Lung (tissue), 12 donors: ENCODE results near the gene SYTL3. TPM values are rescaled to one million over a fixed set of nuclear protein-coding genes. Genes with fewer than 3 reads are reported as not detected.

ENCODE experiments used
- ATAC-seq: fragments of 200-7000 bp; cut with Tn5 transposase; one replicate; pipeline ENCODE4 v1.9.1; 2020; ENCODE audit warnings: moderate number of reproducible peaks; ENCODE audit not compliant: insufficient read depth, low FRiP score
- DNase-seq, 3 donors: peaks; one replicate each; pipeline ENCODE4 v3.0.0-alpha.2; 2013 to 2017
- H3K27ac ChIP-seq, 2 donors: one replicate each; pipeline ENCODE4 v1.5.1; 2013; ENCODE audit warnings: mild to moderate bottlenecking in 2 of 2, moderate library complexity in 2 of 2, control low read depth in 1 of 2, inconsistent platforms in 1 of 2, low read depth in 1 of 2, low read length in 1 of 2
- H3K27me3 ChIP-seq, 3 donors: one replicate each; pipeline ENCODE4 v1.5.1; 2013; ENCODE audit warnings: low read length in 2 of 3; ENCODE audit not compliant: control insufficient read depth in 3 of 3, insufficient read depth in 3 of 3
- H3K36me3 ChIP-seq, 4 donors: one replicate each; pipeline ENCODE4 v1.5.1; 2013; ENCODE audit warnings: low read length in 4 of 4, mild to moderate bottlenecking in 1 of 4, moderate library complexity in 1 of 4; ENCODE audit not compliant: control insufficient read depth in 4 of 4, insufficient read depth in 4 of 4
- H3K4me1 ChIP-seq, 5 donors: one replicate each; pipeline ENCODE4 v1.5.1; 2013; ENCODE audit warnings: low read length in 5 of 5, mild to moderate bottlenecking in 2 of 5, moderate library complexity in 1 of 5; ENCODE audit not compliant: control insufficient read depth in 5 of 5, insufficient read depth in 5 of 5
- H3K4me3 ChIP-seq: one replicate; pipeline ENCODE4 v1.5.1; 2013; ENCODE audit warnings: mild to moderate bottlenecking, control low read depth, moderate library complexity
- H3K9ac ChIP-seq, 2 donors: one replicate each; pipeline ENCODE4 v1.5.1; 2013; ENCODE audit warnings: low read length in 2 of 2, control low read depth in 1 of 2; ENCODE audit not compliant: insufficient read depth in 1 of 2
- H3K9me3 ChIP-seq, 4 donors: one replicate each; pipeline ENCODE4 v1.5.1; 2013; ENCODE audit warnings: low read length in 3 of 4, mild to moderate bottlenecking in 1 of 4, moderate library complexity in 1 of 4; ENCODE audit not compliant: control insufficient read depth in 4 of 4, insufficient read depth in 3 of 4
- WGBS, 2 donors: extraction: QIAGEN DNeasy Blood & Tissue Kit; methylation state at CpG; one replicate each; pipeline ENCODE4 v1.1.7; 2013; 5-methylcytosine and 5-hydroxymethylcytosine counted together
- polyA plus RNA-seq, 2 donors: library from polyadenylated mRNA; stranded (reverse); fragments of 200-250 nt; gene quantifications; one replicate each; pipeline ENCODE4 v1.2.1, GENCODE V29; 2013
- total RNA-seq, 2 donors: library from RNA; depleted of rRNA in 1 of 2; stranded (reverse); fragments of >200 nt in 1 of 2; gene quantifications; one replicate each; pipeline ENCODE4 v1.2.1, GENCODE V29; 2014 to 2021
- TF ChIP-seq, protein P1 (sequence below): IDR thresholded peaks from 2 replicates; pipeline ENCODE4 v1.5.1; 2012; ENCODE audit warnings: mild to moderate bottlenecking; ENCODE audit errors: control extremely low read depth, extremely low read depth
- donor health status: control.
- donor health status: control.
- donor health status: Bipolar disorder and iron deficiency.
- donor health status: healthy.
- donor health status: DM: yes; HTN: yes; CAD: no.

SYTL3 gene
- total and polyA plus RNA-seq, 4 donors = 6.5 to 20.0 (median 15.6) TPM

DNA sequence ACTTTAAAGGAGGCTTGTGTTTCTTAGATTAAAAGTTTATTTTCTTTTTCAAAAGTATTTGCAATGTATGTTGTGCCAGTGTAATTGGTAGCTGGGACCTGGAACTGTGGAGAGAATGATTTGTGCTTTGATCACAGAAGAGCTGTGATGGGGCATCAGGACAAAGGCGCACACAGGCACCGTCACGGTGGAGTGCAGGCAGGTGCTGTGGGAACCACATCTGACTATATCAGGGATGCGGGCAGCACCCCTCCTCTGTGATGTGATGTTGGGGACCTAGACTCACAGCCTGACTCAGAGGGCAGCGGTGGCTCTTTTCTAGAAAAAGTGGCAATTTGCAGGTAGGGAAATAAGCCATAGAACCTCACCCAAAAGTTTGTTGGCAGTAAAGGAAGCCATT, 34.5 kb downstream of the SYTL3 start:
- no peak overlapping the region for H3K27ac ChIP-seq
- no peaks in the 10 kb centered on the region for H3K9me3 ChIP-seq
- H3K9ac ChIP-seq = no peak overlapping the region
- H3K4me1 ChIP-seq = peaks cover 0 to 8% (median 0%) of the 10 kb centered on the region in 5 donors
- DNase-seq = no peak
- H3K36me3 ChIP-seq = peaks cover 0 to 1% (median 0%) of the 10 kb centered on the region in 4 donors
- WGBS, 2 donors = 96 to 99% methylated on average over 5 of the region's 5 CpGs
- no peak overlapping the region for H3K4me3 ChIP-seq
- H3K27me3 ChIP-seq = no peaks in the 10 kb centered on the region
- no peak for ATAC-seq
- TF ChIP-seq, protein P1, sequence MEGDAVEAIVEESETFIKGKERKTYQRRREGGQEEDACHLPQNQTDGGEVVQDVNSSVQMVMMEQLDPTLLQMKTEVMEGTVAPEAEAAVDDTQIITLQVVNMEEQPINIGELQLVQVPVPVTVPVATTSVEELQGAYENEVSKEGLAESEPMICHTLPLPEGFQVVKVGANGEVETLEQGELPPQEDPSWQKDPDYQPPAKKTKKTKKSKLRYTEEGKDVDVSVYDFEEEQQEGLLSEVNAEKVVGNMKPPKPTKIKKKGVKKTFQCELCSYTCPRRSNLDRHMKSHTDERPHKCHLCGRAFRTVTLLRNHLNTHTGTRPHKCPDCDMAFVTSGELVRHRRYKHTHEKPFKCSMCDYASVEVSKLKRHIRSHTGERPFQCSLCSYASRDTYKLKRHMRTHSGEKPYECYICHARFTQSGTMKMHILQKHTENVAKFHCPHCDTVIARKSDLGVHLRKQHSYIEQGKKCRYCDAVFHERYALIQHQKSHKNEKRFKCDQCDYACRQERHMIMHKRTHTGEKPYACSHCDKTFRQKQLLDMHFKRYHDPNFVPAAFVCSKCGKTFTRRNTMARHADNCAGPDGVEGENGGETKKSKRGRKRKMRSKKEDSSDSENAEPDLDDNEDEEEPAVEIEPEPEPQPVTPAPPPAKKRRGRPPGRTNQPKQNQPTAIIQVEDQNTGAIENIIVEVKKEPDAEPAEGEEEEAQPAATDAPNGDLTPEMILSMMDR = no peak

DNA sequence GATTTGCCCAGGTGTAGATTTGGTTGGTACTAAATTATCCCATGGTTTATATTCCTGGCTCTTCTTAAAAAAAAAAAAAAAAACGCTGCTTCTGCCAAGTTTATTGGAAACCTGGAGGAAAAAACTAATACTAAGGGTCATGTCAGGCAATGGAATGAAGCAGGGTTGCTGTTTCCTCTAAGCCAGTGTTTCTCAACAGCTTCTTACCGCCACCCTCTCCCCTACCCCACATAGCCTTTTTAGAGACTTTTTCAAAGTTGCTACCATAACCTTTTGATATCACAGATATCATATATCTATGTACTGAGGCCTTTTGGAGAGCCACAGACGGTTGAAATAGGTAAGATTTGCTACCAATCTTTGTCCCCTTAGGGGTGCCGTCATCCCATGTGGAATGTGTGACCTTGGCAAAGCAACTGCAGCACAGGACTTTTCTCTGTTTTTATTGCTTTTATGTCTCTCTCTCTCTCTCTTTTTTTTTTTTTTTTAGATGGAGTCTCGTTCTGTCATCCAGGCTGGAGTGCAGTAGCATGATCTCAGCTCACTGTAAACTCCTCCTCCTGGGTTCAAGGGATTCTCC, 35.0 kb downstream of the SYTL3 start:
- Histone ChIP-seq H3K4me1 (peaks cover 0 to 8% (median 0%) of the 10 kb centered on the region in 5 donors), H3K9ac (no peak overlapping the region), H3K4me3 (no peak overlapping the region), H3K9me3 (no peaks in the 10 kb centered on the region), H3K27me3 (no peaks in the 10 kb centered on the region), H3K36me3 (peaks cover 0 to 1% (median 0%) of the 10 kb centered on the region in 4 donors), H3K27ac (no peak overlapping the region)
- no peak for ATAC-seq
- TF ChIP-seq, protein P1 = no peak
- DNase-seq = peak in 1 of 3 donors; percentile 25
- 47 to 51% methylated on average over 5 of the region's 5 CpGs for WGBS, 2 donors

DNA sequence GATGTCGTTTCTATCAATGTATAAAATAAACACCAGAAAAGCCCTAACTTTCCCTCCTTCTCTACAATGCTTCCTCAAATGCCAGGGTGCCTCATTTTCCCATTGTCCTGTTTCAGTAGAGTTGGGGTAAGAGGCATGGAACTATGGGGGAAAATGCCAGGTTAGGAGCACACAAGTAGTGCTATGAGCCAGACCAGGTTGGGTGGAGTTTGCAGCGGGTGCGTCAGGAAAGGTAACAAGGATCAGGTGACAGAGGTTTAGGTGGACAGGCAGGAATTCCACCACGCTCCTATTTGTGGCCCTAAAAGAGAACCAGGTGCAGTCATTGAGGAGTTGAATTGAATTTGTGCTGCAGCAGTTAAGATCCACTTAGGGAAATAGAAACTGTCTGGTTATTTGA, 36.5 kb downstream of the SYTL3 start:
- Histone ChIP-seq H3K4me1 (peaks cover 0 to 8% (median 0%) of the 10 kb centered on the region in 5 donors), H3K9me3 (no peaks in the 10 kb centered on the region), H3K27ac (peak overlapping the region in 1 of 2 donors; percentile 79), H3K9ac (no peak overlapping the region), H3K36me3 (no peaks in the 10 kb centered on the region), H3K4me3 (no peak overlapping the region), H3K27me3 (no peaks in the 10 kb centered on the region)
- WGBS, 2 donors = 46 to 50% methylated on average over 4 of the region's 4 CpGs
- DNase-seq = peak; percentile 28 to 46 (median 44)
- TF ChIP-seq, protein P1 = no peak
- ATAC-seq = no peak
